Measurements from ENCODE around the gene PROM1.

- TF ChIP-seq CTCF (conservative IDR thresholded peaks at IDR 0.05; ENCODE audit: low read length), result no peak
- TF ChIP-seq EZH2phosphoT487 (IDR thresholded peaks at IDR 0.05; ENCODE audit: borderline replicate concordance, low read depth, low read length), result no peak
These were observed at the start of gene PROM1 for GRCh38 chr4:16083241-16084191.

All from OCI-LY7 (cell line).